ENCODE results near the gene C11orf16.

DNA sequence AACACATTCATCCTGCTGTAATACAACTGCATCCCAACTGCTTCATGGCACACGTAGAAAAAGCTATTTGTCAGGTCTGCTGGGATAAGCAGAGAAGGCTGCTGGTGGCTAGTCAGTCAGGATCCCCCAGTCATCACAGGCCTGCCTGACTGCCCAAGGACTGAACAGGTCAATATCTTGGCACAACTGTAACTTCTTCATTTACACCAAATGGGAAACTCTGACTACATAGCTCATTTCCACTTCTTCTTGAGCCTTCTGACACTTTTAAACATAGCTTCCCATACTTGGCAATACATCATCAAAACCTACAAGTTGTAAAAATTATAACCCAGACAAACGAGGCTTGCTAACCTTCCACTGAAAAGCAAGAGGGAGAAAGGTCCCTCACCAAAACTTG, 28.7 kb upstream of the C11orf16 start:
- TF ChIP-seq, protein P1, sequence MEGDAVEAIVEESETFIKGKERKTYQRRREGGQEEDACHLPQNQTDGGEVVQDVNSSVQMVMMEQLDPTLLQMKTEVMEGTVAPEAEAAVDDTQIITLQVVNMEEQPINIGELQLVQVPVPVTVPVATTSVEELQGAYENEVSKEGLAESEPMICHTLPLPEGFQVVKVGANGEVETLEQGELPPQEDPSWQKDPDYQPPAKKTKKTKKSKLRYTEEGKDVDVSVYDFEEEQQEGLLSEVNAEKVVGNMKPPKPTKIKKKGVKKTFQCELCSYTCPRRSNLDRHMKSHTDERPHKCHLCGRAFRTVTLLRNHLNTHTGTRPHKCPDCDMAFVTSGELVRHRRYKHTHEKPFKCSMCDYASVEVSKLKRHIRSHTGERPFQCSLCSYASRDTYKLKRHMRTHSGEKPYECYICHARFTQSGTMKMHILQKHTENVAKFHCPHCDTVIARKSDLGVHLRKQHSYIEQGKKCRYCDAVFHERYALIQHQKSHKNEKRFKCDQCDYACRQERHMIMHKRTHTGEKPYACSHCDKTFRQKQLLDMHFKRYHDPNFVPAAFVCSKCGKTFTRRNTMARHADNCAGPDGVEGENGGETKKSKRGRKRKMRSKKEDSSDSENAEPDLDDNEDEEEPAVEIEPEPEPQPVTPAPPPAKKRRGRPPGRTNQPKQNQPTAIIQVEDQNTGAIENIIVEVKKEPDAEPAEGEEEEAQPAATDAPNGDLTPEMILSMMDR (IDR thresholded peaks at IDR 0.05; ENCODE audit: low read depth, low read length, poor library complexity, severe bottlenecking) = no peak
- no peak for TF ChIP-seq EZH2phosphoT487 (IDR thresholded peaks at IDR 0.05; ENCODE audit: borderline replicate concordance, low read length)
